Posterior vena cava (tissue), 2 donors: Measurements from ENCODE around the gene BPIFB4. TPM values are rescaled to one million over a fixed set of nuclear protein-coding genes. Genes with fewer than 3 reads are reported as not detected.

ENCODE experiments used
- DNase-seq: peaks from one replicate; pipeline ENCODE4 v3.0.0-alpha.2; 2020; ENCODE audit warnings: low spot score
- intact Hi-C, 2 donors: fragments of 100-400 bp; cut with DNase I; formaldehyde crosslinking; loops; one replicate each; pipeline versions ENCODE4 v1.14.1 to v1.14.2; 2022 to 2023
- total RNA-seq, 2 donors: library from RNA; stranded (reverse); fragmentation: NEBNext Ultra II Directional; extraction: Animal tissue kit (Norgen Biotek cat#: 25700); gene quantifications; one replicate each; pipeline ENCODE4 v1.2.1, GENCODE V29; 2021
- donor health status: DM: yes; HTN: yes; CAD: no.
- donor health status: DM: yes; HTN: yes; CAD: no.

BPIFB4 gene
- total RNA-seq, 2 donors from 2014 or later = not detected

DNA sequence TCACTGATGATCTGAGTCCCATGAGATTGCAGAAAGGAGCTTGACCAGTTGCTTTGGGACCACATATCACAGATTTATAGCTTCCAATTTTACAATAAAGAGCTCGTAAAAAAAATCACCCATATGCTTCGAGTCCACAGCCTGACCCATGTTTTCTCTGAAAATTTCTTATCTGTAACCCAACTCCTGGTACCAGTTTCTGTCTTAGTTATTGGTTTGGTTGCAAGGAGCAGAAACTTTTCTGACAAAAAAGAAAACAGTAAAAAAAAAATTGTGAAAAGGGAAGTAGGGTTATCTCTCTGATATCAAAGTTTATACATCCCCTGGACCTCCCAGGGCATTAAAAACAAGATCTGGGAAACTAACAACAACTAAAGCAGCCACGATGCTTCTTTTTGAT lies 57.8 kb downstream of the BPIFB4 start:
- DNase-seq = no peak
- intact Hi-C loops = no loop called here

DNA sequence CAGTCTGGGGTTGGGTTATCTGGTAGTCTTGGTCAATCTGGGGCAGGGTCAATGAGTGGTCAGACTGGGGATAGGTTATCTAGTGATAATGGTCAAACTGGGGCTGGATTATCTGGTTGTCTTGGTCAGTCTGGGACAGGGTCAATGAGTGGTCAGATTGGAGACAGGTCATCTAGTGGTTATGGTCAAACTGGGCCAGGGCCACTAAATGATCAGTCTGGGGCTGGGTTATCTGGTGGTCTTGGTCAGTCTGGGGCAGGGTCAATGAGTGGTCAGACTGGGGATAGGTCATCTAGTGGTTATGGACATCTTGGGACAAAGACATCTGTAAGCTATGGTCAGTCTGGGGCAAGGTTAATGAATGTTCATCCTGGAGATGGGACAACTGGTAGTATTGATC lies 60.0 kb downstream of the BPIFB4 start:
- intact Hi-C loops = no loop called here

GRCh38 chr20:33145521-33145920 lies 66.1 kb downstream of the BPIFB4 start:
- intact Hi-C loops = no loop called here
- DNase-seq = no peak

More for the DNA sequence above, 60.0 kb downstream of the BPIFB4 start:
- no peak for DNase-seq

DNA sequence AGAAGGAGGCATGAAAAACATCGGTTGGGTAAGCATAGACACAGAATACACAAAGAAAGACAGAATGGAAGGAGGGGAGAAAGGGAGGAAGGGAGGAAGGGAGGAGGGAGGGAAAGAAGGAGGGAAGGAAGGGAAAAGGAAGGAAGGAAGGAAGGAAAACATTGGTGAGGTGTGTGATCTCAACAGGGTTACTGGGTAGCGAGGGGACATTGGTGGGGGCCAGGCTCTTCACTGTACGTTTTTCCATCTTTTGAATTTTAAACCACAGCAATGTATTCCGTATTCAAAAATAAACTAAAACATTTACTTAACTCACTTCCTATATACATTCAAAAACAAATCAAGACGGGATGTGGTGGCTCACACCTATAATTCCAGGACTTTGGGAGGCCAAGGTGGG lies 67.9 kb downstream of the BPIFB4 start:
- intact Hi-C loops = no loop called here
- DNase-seq = no peak

DNA sequence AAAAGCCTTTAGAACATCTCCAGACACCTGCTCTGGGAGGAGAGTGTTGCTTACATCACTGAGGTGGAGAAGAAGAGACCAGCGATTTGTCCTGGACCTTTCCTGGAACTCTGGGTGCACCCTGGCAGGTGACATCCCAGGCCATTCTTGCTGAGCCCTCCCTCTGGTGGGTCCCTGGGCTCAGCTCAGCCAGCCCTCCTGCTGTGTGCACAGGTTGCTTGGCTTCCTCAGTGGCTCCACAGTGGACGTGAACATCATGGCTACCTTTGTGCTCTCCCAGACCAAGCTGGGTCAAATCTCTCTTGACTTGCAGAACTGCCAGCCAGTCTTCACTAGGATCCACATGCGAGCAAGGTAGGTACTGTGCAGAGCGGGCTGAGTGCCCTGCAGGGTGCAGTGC lies 68.6 kb downstream of the BPIFB4 start:
- intact Hi-C loops = no loop called here
- no peak for DNase-seq

DNA sequence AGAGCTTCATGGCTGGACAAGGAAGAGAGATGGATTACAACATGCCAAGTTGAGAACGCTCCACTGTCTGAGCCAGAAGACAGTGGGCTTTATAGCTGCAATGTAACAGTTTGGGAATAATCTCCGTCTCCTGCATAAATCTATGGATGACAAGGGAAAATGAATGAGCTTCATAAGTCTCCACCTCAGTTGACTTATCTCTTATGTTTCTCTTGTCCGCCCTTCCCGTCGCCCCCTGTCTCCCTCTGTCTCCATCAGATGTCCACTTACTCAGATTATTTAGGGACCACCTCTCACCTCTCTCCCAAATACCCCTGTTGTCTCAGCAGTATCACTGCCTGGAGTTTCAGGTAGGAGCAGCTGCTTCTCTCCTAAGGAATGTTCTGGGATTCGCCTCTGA lies 74.8 kb downstream of the BPIFB4 start:
- intact Hi-C loops = no loop called here
- no peak for DNase-seq

GRCh38 chr20:33158637-33159385 lies 79.4 kb downstream of the BPIFB4 start:
- DNase-seq = no peak
- intact Hi-C loops = no loop called here

DNA sequence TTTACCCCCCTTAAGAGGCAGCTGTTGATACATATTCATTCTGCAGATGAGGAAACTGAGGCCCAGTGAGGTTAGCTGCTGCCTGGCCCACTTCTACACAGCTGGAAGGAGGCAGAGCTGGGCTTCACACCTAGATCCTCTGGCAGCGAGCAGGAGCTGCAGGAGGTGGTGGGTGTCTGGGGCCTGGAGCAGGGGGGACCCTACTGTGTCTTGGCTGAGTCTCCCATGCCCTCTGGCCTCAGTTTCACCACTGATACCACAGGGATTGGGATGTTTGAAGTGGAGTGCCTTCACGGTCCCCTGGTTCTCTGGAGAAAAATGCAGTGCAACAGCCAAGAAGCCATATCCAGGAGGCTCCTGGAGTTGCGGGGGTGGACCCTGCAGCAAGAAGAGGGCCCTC lies 80.3 kb downstream of the BPIFB4 start:
- intact Hi-C loops = no loop called here
- DNase-seq = no peak

GRCh38 chr20:33160681-33161080 lies 81.2 kb downstream of the BPIFB4 start:
- intact Hi-C loops = no loop called here
- DNase-seq = no peak

Other genes with a start within 250 kb of the BPIFB4 start
- gene EFCAB8, start 220.7 kb upstream of the BPIFB4 start, total RNA-seq = under 1 TPM; 0.28 to 0.81 TPM
- not detected for gene SUN5, start 75.2 kb upstream of the BPIFB4 start, total RNA-seq
- not detected for gene BPIFB2, start 71.9 kb upstream of the BPIFB4 start, total RNA-seq
- gene BPIFB6, start 48.0 kb upstream of the BPIFB4 start, total RNA-seq = not detected
- gene BPIFB3, start 25.7 kb upstream of the BPIFB4 start, total RNA-seq = not detected
- not detected for gene BPIFA2, start 88.5 kb downstream of the BPIFB4 start, total RNA-seq
- not detected for gene BPIFA3, start 137.7 kb downstream of the BPIFB4 start, total RNA-seq
- gene BPIFA1, start 156.4 kb downstream of the BPIFB4 start, total RNA-seq = not detected
- not detected for gene BPIFB1, start 203.6 kb downstream of the BPIFB4 start, total RNA-seq